HL-60 (cell line): ENCODE results near the gene UBE2R2.

ENCODE experiments used
- DNase-seq, 2 experiments: peaks; one replicate each; pipeline ENCODE4 v3.0.0-alpha.2; 2010 to 2020; ENCODE audit warnings: low read depth in 1 of 2, low spot score in 1 of 2
- H3K27ac ChIP-seq: fragments of 250-450 bp; sonication (Bioruptor Pico); replicated peaks from 2 replicates; pipeline ENCODE4 v1.5.1; 2020; ENCODE audit warnings: mild to moderate bottlenecking, moderate library complexity
- H3K27me3 ChIP-seq: fragments of 250-450 bp; sonication (Bioruptor Pico); 2 replicates; pipeline ENCODE4 v1.5.1; 2021; ENCODE audit warnings: mild to moderate bottlenecking, moderate library complexity; ENCODE audit not compliant: insufficient read depth, poor library complexity, severe bottlenecking
- H3K4me3 ChIP-seq: replicated peaks from 2 replicates; pipeline ENCODE4 v1.5.1; 2011; ENCODE audit warnings: mild to moderate bottlenecking, control low read depth, low read length; ENCODE audit not compliant: insufficient read depth
- GABPA ChIP-seq: IDR thresholded peaks from 2 replicates; pipeline ENCODE4 v1.6.1; 2012; ENCODE audit warnings: low read depth
- POLR2AphosphoS5 ChIP-seq: IDR thresholded peaks from 2 replicates; pipeline ENCODE4 v1.6.1; 2012; ENCODE audit warnings: low read depth
- SPI1 ChIP-seq: IDR thresholded peaks from 2 replicates; pipeline ENCODE4 v1.6.1; 2012; ENCODE audit warnings: low read depth, mild to moderate bottlenecking, borderline replicate concordance
- TF ChIP-seq, protein P1 (sequence below): IDR thresholded peaks from one replicate; pipeline ENCODE4 v1.5.1; 2011; ENCODE audit warnings: low read length, control low read depth, inconsistent platforms; ENCODE audit not compliant: insufficient read depth
- TF ChIP-seq, protein P2 (sequence below): IDR thresholded peaks from 2 replicates; pipeline ENCODE4 v1.6.1; 2012; ENCODE audit warnings: low read depth; ENCODE audit not compliant: insufficient replicate concordance

UBE2R2 gene

DNA sequence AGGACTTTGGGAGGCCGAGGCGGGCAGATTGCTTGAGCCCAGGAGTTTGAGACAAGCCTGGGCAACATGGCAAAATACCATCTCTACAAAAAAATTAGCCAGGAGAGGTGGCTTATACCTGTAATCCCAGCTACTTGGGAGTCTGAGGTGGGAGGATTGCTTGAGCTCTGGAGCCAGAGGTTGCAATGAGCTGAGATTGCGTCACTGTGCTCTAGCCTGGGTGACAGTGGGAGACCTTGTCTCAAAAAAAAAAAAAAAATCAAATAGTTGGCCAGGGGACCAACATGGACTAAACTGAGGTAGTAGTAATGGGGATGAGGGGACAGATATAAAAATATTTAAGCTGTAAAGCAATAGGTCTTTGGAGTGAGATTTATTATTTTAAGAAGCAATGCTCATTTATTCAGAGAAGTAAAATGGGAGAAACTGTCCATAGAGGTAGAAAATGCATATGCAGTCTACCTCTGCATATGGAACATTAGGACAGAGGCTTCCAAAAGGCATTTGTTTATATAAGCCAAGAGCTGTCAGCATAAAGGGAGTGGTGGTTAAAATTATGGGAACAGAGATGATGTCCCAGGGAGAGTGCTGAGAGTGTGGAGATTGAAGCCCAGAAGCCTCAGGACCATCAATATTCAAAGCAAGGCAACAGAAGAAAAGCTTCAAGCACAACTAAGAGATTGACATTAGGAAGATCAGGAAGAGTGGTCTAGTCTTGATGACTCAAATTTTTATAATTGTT, 98.1 kb downstream of the UBE2R2 start:
- no peak for TF ChIP-seq GABPA
- TF ChIP-seq, protein P1, sequence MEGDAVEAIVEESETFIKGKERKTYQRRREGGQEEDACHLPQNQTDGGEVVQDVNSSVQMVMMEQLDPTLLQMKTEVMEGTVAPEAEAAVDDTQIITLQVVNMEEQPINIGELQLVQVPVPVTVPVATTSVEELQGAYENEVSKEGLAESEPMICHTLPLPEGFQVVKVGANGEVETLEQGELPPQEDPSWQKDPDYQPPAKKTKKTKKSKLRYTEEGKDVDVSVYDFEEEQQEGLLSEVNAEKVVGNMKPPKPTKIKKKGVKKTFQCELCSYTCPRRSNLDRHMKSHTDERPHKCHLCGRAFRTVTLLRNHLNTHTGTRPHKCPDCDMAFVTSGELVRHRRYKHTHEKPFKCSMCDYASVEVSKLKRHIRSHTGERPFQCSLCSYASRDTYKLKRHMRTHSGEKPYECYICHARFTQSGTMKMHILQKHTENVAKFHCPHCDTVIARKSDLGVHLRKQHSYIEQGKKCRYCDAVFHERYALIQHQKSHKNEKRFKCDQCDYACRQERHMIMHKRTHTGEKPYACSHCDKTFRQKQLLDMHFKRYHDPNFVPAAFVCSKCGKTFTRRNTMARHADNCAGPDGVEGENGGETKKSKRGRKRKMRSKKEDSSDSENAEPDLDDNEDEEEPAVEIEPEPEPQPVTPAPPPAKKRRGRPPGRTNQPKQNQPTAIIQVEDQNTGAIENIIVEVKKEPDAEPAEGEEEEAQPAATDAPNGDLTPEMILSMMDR: no peak
- TF ChIP-seq SPI1: no peak
- H3K4me3 ChIP-seq: no peak overlapping the region
- no peak for DNase-seq
- no peaks in the 10 kb centered on the region for H3K27me3 ChIP-seq
- no peak overlapping the region for H3K27ac ChIP-seq

DNA sequence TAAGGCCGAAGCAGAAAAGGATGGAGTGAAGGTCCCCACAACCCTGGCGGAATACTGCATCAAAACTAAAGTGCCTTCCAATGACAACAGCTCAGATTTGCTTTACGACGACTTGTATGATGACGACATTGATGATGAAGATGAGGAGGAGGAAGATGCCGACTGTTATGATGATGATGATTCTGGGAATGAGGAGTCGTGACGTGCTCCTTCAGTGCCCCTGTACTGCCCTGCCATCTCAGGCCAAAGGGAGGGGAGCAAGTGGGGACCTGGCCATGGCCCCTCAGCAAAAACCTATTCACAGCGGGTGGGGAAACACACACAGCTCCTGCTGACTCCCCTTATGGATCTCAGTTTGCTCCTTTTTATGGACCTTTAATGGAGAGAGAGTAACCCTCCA, 100.1 kb downstream of the UBE2R2 start:
- Histone ChIP-seq H3K27me3 (no peaks in the 10 kb centered on the region), H3K4me3 (no peak overlapping the region), H3K27ac (no peak overlapping the region)
- DNase-seq: no peak
- TF ChIP-seq, protein P2, sequence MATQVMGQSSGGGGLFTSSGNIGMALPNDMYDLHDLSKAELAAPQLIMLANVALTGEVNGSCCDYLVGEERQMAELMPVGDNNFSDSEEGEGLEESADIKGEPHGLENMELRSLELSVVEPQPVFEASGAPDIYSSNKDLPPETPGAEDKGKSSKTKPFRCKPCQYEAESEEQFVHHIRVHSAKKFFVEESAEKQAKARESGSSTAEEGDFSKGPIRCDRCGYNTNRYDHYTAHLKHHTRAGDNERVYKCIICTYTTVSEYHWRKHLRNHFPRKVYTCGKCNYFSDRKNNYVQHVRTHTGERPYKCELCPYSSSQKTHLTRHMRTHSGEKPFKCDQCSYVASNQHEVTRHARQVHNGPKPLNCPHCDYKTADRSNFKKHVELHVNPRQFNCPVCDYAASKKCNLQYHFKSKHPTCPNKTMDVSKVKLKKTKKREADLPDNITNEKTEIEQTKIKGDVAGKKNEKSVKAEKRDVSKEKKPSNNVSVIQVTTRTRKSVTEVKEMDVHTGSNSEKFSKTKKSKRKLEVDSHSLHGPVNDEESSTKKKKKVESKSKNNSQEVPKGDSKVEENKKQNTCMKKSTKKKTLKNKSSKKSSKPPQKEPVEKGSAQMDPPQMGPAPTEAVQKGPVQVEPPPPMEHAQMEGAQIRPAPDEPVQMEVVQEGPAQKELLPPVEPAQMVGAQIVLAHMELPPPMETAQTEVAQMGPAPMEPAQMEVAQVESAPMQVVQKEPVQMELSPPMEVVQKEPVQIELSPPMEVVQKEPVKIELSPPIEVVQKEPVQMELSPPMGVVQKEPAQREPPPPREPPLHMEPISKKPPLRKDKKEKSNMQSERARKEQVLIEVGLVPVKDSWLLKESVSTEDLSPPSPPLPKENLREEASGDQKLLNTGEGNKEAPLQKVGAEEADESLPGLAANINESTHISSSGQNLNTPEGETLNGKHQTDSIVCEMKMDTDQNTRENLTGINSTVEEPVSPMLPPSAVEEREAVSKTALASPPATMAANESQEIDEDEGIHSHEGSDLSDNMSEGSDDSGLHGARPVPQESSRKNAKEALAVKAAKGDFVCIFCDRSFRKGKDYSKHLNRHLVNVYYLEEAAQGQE: no peak
- TF ChIP-seq POLR2AphosphoS5 (no peak; the same call in 1 of the 2 replicates), GABPA (no peak), SPI1 (no peak)
- TF ChIP-seq, protein P1: no peak

DNA sequence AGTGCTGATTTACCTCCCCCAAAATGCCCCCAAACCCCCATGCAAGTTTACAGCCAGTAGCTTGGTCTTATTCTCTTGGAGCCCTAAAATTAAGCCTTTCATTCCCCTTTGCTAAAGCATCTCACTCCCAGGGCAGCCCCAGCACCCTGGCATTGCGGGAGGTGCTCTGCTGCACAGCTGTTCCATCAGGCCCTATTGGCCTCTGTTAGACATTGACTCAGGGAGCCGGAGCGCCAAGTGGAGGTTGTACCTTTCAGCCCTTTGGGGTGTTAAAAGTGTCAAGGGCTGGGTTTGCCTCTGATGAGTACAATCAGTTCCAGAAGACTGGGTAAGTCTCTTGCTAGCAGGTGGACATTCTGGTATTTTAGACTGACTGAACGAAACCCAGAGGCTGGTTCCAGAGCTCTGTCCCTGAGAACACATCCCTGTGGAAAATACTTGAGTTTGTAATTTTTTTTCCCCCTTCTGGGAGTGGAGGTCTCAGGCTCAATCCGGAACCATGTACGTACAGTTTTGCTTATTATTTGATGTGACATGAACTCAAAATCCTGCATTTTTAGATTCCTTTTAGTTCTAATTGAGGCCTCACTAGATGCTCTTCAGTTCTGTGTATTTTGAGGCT, 102.4 kb downstream of the UBE2R2 start:
- H3K27ac ChIP-seq: no peak overlapping the region
- no peak overlapping the region for H3K4me3 ChIP-seq
- no peaks in the 10 kb centered on the region for H3K27me3 ChIP-seq
- no peak for TF ChIP-seq SPI1
- no peak for TF ChIP-seq GABPA
- TF ChIP-seq, protein P1: no peak
- no peak for TF ChIP-seq POLR2AphosphoS5
- TF ChIP-seq, protein P2: no peak
- no peak for DNase-seq
